Measurements from ENCODE around the gene PRUNE2. TPM values are rescaled to one million over a fixed set of nuclear protein-coding genes. Genes with fewer than 3 reads are reported as not detected.
"Not testable (repeated sequence)": the region's sequence is repeated elsewhere in the genome, so short reads cannot be mapped to it uniquely, and the experiment has no call there.

The PRUNE2 gene
- total RNA-seq, 2 donors from 2014 or later: 357 to 477 TPM

- DNase-seq (ENCODE audit: low spot score): no peak
- intact Hi-C loops (cut with DNase I): no loop called here
Measured at GRCh38 chr9:76607730-76608436, 298.0 kb downstream of the PRUNE2 start.

GRCh38 chr9:76605321-76605900 is 300.5 kb downstream of the PRUNE2 start:
- intact Hi-C loops (cut with DNase I): no loop called here
- no peak for DNase-seq (ENCODE audit: low spot score)

DNA sequence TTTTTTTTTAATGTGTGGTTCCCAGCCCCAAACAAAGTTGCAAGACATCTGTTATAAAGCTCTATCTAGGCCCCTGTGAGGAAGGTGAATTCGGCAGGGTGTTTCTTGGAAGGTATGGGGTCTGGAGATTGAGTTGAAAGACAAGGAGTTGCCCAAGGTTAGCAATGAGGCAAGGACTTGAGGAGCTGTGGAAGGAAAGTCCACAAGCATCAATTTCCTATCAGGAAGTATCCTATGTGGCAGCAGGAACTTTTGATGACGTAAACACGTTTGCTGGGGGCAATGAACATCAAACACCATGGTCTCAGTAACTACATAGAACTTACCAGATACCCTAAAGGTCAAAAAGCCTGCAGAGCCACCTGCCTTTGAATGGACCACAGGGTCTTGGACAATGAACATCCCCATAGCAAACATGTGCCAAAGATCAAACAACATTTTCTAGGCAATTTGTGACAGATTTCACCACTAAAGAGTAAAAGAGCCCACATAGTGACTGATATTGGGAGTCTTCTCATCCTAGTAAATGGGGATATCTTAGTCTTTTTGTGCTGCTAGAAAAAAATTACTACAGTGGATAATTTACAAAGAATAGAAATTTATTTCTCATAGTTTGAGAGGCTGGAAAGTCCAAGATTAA is 301.9 kb downstream of the PRUNE2 start:
- intact Hi-C loops (cut with DNase I): no loop called here
- DNase-seq (ENCODE audit: low spot score): no peak

- DNase-seq (ENCODE audit: low spot score): no peak
- intact Hi-C loops (cut with DNase I): no loop called here
Measured at GRCh38 chr9:76603448-76603895, 302.4 kb downstream of the PRUNE2 start.

DNA sequence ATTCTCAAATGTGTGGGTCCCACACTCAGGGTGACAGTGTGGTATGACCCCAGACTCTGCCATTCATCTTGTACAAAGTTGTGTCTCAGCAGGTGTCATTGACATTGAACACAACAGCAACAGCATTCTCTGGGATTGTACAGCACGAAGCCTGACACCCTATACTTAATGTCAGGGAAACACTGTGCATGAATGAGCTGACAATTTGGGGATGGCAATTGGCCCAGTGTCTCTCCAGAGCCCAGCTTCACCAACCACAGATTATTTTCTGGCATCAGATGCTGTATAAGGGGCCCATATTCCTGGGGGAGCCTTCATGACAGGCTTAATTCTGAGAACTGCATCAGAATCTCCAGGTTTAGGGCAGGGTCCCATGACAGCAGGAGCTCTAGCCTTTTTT is 303.7 kb downstream of the PRUNE2 start:
- DNase-seq (ENCODE audit: low spot score): no peak
- intact Hi-C loops (cut with DNase I): no loop called here

DNA sequence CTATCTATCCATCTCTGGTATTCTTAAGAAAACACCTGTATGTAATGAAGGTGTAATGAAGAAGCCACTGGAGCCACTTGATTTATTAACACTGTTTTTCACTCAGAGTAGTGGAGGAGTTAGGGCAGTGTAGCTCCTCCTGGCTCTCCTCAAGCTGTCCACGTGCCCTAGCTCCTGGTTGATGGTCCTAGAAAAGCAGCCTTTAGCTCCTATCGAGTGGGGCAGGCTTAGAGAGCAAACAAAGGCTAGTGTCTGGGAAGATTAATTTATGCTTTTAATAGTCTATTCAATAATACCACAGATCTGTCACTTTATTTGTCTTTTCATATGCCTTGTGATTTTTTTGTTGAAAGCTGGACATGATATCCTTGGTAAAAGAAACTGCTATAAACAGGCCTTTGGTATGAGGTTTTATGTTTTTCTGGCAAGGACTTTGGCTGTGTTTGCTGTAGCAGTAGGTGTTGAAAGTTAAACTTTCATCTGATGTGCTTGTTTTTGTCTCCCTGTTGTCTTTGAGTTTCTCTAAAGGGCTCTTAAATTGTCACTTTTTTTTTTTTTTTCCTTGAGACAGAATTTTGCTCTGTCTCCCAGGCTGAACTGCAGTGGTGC is 305.8 kb downstream of the PRUNE2 start:
- intact Hi-C loops (cut with DNase I): no loop called here
- DNase-seq (ENCODE audit: low spot score): no peak

DNA sequence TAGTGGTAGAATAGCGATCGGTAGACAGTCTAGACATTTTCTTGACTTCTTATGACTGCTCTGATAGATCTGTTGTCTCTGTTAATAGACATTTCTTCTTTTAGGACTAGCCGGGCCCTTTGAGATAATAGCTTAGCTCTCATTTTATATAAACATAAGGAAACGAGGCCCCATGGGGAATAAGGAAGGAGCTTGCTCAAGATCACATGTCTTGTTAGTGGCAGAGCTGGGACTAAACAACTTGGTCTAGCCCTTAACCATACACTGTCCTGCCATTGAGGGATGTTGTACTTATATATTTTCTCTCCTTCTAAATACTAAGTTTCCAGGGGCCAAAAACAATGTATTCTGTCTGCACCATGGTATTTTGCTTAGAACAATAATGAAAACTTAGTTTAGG is 306.9 kb downstream of the PRUNE2 start:
- DNase-seq (ENCODE audit: low spot score): no peak
- intact Hi-C loops (cut with DNase I): no loop called here

GRCh38 chr9:76595645-76596044 is 310.3 kb downstream of the PRUNE2 start:
- no peak for DNase-seq (ENCODE audit: low spot score)
- intact Hi-C loops (cut with DNase I): no loop called here

- intact Hi-C loops (cut with DNase I): no loop called here
- DNase-seq (ENCODE audit: low spot score): no peak
Measured at GRCh38 chr9:76594764-76595424, 311.0 kb downstream of the PRUNE2 start.

DNA sequence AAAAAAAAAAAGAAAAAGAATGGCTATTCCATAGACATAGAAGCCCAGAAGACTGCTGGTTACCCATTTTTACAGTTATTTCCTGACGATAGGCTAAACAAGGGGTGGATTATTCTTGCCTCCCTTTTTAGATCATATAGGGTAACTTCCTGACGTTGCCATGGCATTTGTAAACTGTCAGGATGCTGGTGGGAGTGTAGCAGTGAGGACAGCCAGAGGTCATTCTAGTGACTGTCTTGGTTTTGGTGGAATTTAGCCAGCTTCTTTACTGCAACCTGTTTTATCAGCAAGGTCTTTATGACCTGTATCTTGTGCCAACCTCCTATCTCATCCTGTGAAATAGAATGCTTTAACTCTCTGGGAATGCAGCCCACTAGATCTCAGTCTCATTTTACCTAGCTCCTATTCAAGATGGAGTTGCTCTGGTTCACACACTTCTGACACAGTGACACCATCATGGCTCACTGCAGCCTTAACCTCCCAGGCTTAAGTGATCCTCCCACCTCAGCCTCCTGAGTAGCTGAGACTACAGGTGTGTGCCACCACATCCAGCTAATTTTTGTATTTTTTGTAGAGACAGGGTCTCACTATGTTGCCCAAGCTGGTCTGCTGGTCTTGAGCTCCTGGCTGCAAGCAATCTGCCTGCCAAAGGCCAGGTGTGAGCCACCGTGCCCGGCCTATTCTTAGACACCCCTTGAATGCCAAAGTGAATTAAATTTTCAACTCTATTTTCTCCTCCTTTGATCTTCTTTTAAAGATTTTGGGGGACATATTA is 311.8 kb downstream of the PRUNE2 start:
- DNase-seq (ENCODE audit: low spot score); intact Hi-C loops (cut with DNase I): not testable (repeated sequence)

DNA sequence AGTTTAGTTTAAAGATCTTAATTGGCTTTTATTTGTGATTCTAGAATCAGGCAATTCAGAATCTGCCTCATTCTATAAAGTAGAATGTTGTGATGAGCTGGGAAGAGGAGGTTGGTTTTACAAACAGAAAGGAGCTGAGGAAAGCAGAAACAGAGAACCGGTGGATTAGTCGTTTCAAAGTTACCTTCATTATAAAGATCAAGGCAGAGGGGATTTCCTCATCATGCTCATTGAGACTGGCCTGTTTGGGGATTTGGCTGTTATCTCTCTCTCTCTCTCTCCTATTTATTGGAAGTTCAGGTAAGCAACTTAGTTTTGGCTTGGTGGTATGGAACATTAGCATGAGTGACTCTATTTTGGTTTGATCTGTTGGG is 313.0 kb downstream of the PRUNE2 start:
- no peak for DNase-seq (ENCODE audit: low spot score)
- intact Hi-C loops (cut with DNase I): no loop called here

DNA sequence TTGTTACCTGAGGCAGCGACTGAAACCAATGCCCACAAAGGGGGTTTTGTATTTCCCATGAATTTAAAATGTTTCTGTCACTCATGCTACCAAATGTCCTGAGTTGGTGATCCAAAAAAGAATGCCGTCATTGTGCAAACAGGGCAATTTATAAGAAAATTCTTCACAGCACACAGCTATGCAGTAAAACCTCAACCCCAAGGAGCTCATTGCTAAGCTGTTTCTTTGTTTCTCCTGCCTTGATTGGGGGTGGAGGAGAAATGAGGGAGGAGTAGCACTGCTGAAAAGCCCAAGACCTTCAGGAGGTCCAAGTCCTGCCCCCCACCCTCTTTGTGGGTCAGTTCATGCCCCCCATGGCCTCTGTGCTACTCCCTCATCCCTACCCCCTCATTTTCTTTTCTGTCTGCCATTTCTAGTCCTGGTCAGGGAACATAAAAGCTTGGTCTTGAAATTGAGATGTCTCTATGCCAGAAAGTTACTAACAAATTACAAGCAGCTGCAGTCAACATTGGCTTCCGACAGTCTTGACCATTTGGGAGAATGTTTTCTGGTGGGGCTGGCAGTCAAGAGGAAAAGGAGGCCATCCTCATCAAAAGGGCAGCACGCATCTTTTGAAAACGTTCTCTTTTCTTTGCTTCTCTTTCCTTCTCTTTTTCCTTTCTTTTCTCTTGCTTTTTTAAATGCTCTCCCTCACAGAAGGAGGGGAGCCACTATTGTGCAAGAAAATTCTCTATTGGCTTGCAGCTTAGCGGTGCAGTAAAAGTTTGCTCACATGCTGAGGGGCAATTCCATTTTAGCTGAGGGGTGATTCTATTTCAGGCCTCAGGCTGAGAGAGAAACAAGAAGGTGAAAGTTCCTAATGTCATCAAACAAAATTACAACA is 313.6 kb downstream of the PRUNE2 start:
- DNase-seq (ENCODE audit: low spot score): no peak
- intact Hi-C loops (cut with DNase I): no loop called here

- intact Hi-C loops (cut with DNase I): no loop called here
- no peak for DNase-seq (ENCODE audit: low spot score)
Measured at GRCh38 chr9:76591256-76591950, 314.5 kb downstream of the PRUNE2 start.

DNA sequence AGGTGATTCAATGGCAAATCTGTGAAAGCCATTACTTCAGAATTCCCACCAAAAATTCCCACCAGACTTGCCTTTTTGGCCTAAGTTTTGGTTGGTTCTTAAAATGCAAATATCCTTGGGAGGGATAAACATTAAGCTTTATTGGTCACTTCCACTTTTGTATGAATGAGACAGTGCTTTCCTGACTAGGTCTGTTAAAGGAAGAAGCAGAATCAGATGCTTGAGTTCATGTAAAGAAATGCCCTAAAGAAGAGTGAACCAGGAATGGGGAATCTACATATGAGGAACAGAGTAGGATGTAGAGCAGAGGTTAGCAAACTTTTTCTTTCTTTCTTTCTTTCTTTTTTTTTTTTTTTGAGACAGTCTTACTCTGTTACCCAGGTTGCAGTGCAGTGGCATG is 317.6 kb downstream of the PRUNE2 start:
- intact Hi-C loops (cut with DNase I): loop anchor here in 1 of 2 donors (2.0 kb wide), 1 partner anchor 46 kb away; no protein-coding TSS in a partner anchor
- DNase-seq (ENCODE audit: low spot score): no peak

DNA sequence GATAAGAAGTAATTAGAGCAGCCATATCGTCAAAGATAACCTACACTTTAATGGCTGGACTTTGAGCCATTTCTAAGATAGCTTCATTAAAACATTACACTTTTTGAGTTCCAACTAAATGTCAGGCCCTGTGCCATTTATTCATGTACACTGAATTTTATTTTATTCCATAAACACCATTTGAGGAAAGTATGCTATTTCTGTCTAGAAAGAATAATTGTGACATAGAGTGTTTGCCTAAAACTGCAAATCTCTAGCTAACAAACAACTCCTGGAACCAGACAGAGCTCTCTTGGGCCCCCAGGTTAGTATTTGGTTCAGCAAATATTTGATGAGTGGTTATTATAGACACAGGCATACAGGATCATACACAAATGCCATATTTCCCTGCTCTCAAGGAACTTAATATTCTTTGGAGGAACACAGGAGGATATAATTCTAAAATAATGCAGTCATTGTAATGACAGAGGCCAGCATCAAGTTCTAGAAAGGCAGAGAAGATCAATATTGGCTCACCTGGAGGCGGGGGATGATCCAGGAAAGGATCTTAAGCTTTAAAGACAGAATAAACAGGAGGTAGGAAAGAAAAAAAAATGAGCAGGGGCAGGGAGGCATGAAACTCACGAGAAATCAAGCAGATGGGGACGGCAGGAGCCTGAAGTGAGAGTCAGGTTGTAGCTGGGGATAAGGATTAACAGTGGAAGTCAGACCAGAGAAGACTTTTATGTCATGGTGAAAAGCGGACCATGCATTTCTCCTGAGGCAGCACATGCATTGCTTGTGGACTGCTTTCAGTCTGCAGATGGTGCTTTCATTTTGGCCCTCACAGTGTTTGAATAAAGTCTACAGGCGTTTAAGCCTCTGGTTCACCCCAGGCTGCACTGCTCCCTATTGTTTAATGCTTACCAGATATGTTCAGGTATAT is 319.3 kb downstream of the PRUNE2 start:
- no peak for DNase-seq (ENCODE audit: low spot score)
- intact Hi-C loops (cut with DNase I): no loop called here
